Erythroblast (primary cell): ENCODE results near the gene AHNAK.

ENCODE experiments used
- DNase-seq, 2 experiments: peaks; one replicate each; lab custom pipeline; 2025; lab: John Stamatoyannopoulos, UW
- GATA1 ChIP-seq: IDR thresholded peaks from 2 replicates; pipeline ENCODE4 v1.6.1; 2011; ENCODE audit warnings: low read depth, mild to moderate bottlenecking, control low read depth, low read length, moderate library complexity
- POLR2A ChIP-seq: IDR thresholded peaks from 2 replicates; pipeline ENCODE4 v1.6.1; 2011; ENCODE audit warnings: mild to moderate bottlenecking, low read length

Gene AHNAK

GRCh38 chr11:62446091-62446490 is 100.5 kb downstream of the AHNAK start:
- TF ChIP-seq GATA1 (no peak), POLR2A (no peak)
- no peak for DNase-seq

DNA sequence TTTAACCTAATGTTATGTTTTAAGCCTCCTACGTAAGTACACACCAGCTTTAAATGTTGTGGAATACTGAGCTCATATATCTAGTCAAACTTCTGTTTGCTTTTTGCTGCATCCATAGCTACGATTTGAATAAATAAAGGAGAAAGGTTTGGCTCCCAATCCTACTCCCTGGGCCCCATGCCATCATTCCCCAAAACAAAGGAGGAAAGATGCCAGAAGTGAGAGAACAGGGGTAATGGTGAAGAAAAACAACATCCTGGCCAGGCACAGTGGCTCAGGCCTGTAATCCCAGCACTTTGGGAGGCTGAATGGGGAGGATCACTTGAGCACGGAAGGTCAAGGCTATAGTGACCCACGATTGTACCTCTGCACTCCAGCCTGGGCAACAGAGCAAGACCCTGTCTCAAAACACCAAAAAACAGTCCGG is 101.3 kb downstream of the AHNAK start:
- no peak for TF ChIP-seq POLR2A
- TF ChIP-seq GATA1, result no peak
- DNase-seq, result no peak

DNA sequence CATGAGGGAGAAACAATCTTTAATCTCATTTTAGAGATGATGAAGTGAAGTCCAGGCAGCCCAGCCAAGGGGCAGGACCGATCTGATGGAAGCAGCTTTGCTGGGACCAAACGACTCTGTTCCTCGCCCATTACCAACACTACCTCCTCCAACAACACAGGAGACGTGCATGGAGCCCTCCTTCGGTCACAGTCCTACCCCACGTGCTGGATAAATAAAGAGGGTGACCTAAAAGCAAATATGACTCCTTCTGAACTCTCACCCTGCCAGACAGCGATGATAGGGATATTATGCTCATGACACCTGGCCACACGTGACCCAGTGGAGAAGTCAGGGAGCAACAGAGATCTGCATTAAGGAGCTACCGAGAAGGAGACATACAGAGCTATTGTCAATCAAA is 101.8 kb downstream of the AHNAK start:
- TF ChIP-seq GATA1 (no peak), POLR2A (no peak)
- DNase-seq, result no peak

- TF ChIP-seq GATA1 (no peak), POLR2A (peak; percentile 43)
- peak; percentile 37 to 47 for DNase-seq
Observed at GRCh38 chr11:62444236-62444833, 102.3 kb downstream of the AHNAK start.

DNA sequence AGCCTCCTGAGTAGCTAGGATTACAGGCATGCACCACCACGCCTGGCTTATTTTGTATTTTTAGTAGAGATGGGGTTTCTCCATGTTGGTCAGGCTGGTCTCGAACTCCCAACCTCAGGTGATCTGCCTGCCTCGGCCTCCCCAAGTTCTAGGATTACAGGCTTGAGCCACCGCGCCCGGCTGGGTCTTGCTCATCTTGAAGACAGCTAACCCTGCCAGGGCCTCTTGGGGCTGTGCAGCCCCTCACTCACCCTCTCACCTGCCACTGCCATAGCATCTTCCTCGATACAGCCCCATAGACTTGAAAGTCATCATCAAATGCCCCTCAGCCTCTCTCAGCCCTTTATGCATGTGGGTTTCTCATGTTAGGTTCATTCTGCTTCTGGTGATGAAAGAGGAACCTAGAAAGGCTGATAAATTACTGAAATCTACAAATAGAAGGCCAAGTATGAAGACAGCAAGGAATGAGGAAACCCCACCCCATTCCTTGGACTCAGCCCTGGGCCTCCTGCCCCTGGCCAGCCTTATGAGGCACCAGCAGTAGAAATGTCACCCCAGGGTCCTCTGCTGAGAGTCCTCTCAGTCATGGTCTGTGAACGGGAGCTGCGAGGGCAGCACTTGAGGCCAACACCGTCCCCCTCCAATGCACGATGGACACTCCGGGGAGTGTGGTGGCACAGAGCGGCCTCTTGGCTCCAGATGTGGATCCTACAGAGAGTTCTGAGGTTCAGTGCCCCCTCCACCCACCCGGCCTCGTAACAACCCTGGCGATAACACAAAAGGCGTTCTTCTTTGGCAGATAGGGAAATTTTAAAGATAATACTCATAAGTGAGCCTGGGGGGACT is 103.0 kb downstream of the AHNAK start:
- TF ChIP-seq GATA1 (no peak), POLR2A (no peak)
- DNase-seq, result peak in 1 of 2 experiments; percentile 47

- no peak for DNase-seq
- no peak for TF ChIP-seq POLR2A
- TF ChIP-seq GATA1, result no peak
Observed at GRCh38 chr11:62439785-62440602, 106.6 kb downstream of the AHNAK start.

- no peak for DNase-seq
- no peak for TF ChIP-seq GATA1
- no peak for TF ChIP-seq POLR2A
Observed at GRCh38 chr11:62438641-62439040, 108.0 kb downstream of the AHNAK start.

DNA sequence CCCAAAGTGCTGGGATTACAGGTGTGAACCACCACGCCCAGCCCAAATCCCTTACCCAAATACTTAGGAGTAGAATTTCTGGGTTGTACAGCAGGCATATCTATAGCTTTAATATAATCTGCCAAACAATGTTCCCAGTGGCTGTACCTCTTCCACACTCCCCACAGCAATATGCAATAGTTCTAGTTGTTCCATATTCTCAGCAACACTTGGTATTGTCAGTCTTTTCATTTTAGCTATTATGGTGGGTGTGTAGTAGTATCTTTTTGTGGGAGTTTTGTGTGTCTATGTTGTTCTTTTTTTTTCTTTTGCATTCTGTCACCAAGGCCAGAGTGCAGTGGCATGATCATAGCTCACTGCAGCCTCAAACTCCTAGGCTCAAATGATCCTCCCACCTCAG is 109.0 kb downstream of the AHNAK start:
- DNase-seq, result no peak
- TF ChIP-seq GATA1 (no peak), POLR2A (no peak)

DNA sequence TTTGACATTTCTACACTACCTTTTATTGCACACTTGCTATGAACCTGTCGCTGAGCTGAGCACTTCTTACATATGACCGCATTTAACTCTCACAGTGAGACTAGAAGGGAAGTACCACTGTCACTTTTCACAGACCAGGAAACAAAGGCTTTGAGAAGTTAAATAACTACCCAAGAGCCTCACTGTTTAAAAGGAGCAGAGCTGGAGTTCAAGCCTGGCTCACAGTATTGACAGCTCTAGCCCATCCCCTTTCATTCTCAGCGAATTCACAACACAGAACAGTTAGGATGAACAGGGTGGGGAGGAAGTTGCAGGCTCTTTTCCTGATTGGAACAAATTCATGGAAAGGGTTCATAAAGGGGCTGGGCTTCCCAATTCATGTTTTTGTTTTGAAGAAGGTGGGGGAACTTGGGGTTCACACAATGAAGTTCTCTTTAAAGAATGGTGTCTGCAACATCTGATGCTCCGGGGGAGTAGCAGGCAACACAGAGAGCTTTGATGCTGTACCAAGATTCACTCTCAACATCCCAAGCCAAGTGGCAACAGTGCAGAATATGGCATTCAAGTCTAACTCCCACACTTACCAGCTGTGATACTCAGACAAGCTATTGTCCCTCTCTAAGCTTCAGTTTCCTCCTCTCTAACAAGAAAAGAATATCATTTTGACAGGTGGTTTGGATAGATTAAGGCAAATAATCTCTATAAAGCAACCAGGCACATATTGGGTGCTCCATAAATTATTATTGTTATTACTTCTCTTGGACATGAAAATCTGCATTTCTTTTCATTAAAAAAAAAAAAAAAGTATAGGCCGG is 110.6 kb downstream of the AHNAK start:
- DNase-seq, result peak in 1 of 2 experiments; percentile 53
- TF ChIP-seq GATA1, result no peak
- TF ChIP-seq POLR2A, result no peak

DNA sequence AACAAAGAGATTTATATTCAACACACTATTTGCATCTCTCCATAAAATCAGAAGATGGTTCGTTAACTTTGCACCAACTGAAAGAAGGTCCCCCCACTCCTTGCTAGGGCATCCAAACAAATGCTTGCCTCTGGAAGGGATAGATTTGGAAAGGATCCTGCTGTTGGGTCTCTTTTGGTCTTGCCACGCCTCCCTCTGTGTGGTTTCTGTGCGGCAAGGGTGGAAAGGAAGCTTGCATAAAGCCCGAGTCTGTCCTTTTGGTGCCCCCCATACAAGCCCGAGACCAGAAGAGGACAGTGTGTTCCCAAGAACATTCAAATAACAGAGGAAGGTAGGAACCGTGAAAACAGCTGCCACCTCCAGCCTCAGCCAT is 112.7 kb downstream of the AHNAK start:
- DNase-seq, result no peak
- no peak for TF ChIP-seq GATA1
- TF ChIP-seq POLR2A, result no peak

DNA sequence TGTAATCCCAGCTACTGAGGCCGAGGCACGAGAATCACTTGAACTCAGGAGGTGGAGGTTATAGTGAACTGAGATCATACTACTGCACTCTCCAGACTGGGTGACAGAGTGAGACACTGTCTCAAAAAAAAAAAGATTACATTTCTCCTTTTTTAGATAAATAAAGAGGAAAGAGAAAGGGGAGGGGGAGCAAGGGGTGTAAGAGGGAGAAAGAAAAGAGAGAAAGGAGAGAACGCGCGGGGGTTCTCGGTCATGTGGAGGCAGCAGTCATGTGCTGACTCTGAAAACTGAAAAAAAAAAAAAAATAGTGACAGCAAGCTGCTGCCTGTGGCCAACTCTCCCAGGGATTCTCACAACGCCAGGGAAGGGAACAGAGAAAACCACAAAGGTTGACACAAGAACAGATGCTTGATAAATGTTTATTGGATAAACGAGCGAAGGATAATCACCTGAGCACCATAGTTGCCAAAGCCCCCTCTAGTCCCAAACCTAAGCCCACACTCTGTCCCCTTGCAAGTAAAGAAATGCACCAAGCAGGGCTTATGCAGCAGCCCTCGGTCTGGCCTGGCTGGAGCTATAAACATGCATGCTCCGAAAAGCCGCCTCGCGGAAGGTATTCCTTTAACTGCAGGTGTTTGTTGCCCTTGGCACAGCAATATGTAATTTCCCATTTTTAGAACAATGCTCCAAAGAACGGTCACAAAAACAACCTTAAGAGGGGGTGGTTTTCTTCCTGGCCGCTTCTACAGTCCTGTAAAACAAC is 113.3 kb downstream of the AHNAK start:
- TF ChIP-seq GATA1 (no peak), POLR2A (no peak)
- DNase-seq, result no peak

- DNase-seq, result no peak
- TF ChIP-seq GATA1, result no peak
- no peak for TF ChIP-seq POLR2A
Observed at GRCh38 chr11:62432695-62433094, 113.9 kb downstream of the AHNAK start.
